ENCODE results near the gene ZCCHC2.
A peak's percentile ranks its signal among the peaks of the same experiment; 100 is the strongest.

ZCCHC2 gene

DNA sequence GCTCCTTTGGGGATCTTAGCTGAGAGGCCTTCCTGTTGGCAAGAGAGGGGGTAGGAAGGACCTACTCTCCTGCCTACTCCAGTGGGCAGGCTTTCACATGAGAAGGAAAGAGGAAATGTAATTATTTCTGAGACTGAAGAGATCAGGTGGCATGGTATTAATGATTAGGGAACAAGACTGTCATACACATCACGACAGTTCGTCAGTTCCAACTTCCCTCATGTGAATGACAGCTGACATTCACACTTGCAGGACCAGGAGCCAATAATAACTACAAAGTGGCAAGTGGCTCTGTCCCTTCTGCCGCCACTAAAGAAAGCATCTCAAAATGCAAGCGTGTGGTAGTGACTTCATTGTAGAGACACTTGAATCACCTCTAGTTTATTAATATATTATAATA lies 90.0 kb downstream of the ZCCHC2 start:
- DNase-seq (ENCODE audit: low read depth), result no peak
- H3K4me3 ChIP-seq (ENCODE audit: control insufficient read depth, low read depth, low read length), result no peak overlapping the region
- TF ChIP-seq, protein P1, sequence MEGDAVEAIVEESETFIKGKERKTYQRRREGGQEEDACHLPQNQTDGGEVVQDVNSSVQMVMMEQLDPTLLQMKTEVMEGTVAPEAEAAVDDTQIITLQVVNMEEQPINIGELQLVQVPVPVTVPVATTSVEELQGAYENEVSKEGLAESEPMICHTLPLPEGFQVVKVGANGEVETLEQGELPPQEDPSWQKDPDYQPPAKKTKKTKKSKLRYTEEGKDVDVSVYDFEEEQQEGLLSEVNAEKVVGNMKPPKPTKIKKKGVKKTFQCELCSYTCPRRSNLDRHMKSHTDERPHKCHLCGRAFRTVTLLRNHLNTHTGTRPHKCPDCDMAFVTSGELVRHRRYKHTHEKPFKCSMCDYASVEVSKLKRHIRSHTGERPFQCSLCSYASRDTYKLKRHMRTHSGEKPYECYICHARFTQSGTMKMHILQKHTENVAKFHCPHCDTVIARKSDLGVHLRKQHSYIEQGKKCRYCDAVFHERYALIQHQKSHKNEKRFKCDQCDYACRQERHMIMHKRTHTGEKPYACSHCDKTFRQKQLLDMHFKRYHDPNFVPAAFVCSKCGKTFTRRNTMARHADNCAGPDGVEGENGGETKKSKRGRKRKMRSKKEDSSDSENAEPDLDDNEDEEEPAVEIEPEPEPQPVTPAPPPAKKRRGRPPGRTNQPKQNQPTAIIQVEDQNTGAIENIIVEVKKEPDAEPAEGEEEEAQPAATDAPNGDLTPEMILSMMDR (conservative IDR thresholded peaks at IDR 0.05; ENCODE audit: control insufficient read depth, insufficient read depth, low read depth, low read length), result no peak

DNA sequence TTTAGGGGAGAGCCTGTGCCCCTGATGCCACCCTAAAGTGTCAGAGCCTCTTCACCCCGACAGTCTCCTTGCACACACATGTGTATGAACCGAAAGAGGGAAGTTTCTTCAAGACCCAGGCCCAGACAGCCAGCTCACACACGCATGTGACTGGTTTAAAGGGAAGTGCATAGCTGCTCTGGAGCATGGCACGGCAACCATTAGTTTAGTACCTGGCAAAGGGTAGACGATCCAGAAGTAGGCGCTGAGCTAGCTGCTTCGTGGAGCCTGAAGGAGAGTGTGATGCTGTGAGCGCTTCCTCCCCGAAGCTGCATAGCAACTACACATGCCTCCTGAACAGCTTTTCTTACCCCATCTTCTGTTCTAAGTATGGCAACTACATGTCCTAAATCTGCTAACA lies 91.7 kb downstream of the ZCCHC2 start:
- DNase-seq (ENCODE audit: low read depth), result no peak
- H3K4me3 ChIP-seq (ENCODE audit: control insufficient read depth, low read depth, low read length), result no peak overlapping the region
- TF ChIP-seq, protein P1 (conservative IDR thresholded peaks at IDR 0.05; ENCODE audit: control insufficient read depth, insufficient read depth, low read depth, low read length), result no peak

DNA sequence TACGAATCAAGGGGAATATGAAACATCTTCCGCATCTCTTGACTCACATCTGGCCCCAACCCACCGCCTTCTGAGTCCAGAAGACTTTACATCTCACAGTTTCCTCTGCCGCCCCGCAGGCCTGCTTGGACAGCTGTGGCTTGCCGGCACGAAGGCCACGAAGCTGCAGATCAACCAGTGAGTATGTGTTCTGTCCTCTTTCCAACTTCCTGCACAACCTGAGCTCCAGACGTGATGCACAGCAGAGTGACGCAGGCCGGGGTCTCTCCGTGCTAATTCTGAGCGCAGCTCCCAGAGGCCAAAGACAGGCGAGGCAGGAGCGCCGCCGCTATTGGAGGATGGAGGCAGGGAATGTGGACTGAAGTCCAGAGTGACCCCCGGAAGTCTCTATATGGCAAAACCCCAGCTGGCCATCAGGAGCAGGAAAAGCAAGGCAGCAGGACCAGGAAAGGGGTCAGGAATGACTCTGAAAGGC lies 93.5 kb downstream of the ZCCHC2 start:
- TF ChIP-seq, protein P1 (conservative IDR thresholded peaks at IDR 0.05; ENCODE audit: control insufficient read depth, insufficient read depth, low read depth, low read length), result no peak
- peak; percentile 83 for DNase-seq (ENCODE audit: low read depth)
- no peak overlapping the region for H3K4me3 ChIP-seq (ENCODE audit: control insufficient read depth, low read depth, low read length)

DNA sequence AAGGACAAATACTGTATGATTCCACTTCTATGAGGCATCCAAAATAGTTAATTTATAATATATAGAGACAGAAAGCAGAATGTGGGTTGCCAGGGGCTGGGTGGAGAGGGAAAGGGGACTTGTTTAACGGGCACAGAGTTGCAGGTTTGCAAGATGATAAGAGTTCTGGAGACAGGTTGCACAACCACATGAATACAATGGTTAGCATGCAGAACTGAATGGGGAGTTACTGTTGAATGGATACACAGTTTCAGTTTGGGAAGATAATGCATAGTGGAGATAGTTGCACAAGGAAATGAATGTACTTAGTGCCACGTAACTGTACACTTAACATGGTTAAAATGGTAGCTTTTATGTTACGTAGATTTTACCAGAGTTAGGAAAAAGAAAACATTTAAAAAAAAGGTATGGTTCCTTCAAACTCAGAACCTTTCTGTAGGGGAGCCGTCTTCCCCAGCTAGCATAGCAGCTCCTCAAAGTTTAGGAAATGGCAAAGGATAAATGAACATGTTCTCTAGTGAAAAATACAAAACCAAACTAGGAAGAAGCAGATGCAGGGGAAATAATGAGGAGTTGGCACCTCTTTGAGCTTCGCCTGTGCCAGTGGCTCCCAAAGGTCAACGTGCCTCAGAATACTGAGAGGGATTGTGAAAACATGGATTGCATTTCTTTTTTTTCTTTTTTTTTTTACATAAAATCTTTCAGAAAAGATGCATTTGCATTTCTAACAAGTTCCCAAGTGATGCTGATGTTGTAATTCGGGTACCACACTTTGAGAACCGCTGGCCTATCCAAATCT lies 95.2 kb downstream of the ZCCHC2 start:
- DNase-seq (ENCODE audit: low read depth), result no peak
- TF ChIP-seq, protein P1 (conservative IDR thresholded peaks at IDR 0.05; ENCODE audit: control insufficient read depth, insufficient read depth, low read depth, low read length), result no peak
- H3K4me3 ChIP-seq (ENCODE audit: control insufficient read depth, low read depth, low read length), result no peak overlapping the region

DNA sequence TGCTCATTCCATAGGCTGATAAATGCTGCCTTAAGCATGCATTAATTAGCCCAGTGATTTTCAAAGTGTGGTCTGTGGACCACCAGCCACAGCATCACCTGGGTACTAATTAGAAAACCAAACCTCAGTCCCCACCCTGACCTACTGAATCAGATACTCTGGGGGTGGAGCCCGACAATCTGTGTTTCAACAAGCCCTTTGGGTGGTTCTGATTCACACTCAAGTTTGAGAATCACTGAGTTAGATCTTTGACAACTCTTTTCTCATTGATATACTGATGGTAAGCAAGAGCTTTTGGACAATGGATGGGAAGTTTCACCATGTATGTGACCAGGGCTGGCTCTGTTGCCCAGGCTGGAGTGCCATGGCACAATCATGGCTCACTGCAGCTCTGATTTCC lies 95.9 kb downstream of the ZCCHC2 start:
- TF ChIP-seq, protein P1 (conservative IDR thresholded peaks at IDR 0.05; ENCODE audit: control insufficient read depth, insufficient read depth, low read depth, low read length), result no peak
- DNase-seq (ENCODE audit: low read depth), result no peak
- H3K4me3 ChIP-seq (ENCODE audit: control insufficient read depth, low read depth, low read length), result no peak overlapping the region

DNA sequence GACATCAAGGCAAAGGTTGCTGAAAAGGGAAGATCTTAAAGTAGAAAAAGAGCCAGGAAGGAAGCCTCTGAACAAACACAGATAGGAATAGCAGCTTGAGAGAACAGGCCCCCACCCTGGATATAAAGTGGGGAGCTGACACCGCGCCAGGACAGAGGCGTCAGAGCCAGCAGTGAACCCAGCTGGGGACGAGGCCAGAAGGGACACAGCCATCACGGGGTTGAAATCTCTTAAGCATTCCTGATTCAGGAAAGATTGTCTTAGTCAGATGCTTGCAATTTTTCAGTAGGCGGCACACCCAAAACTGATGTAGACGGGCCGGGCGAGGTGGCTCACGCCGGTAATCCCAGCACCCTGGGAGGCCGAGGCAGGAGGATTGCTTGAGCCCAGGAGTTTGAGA lies 98.7 kb downstream of the ZCCHC2 start:
- TF ChIP-seq, protein P1 (conservative IDR thresholded peaks at IDR 0.05; ENCODE audit: control insufficient read depth, insufficient read depth, low read depth, low read length), result no peak
- peak; percentile 28 for DNase-seq (ENCODE audit: low read depth)
- no peak overlapping the region for H3K4me3 ChIP-seq (ENCODE audit: control insufficient read depth, low read depth, low read length)
